C4-2B (cell line): ENCODE measurements around the gene RAB1A.

Experiments used
- CTCF ChIP-seq: fragments of 450-650 bp; conservative IDR thresholded peaks from 2 replicates; pipeline ENCODE4 v1.5.1; 2017; ENCODE audit warnings: mild to moderate bottlenecking
- ZFX ChIP-seq: fragments of 450-650 bp; IDR thresholded peaks from 2 replicates; pipeline ENCODE4 v1.6.1; 2017

DNA sequence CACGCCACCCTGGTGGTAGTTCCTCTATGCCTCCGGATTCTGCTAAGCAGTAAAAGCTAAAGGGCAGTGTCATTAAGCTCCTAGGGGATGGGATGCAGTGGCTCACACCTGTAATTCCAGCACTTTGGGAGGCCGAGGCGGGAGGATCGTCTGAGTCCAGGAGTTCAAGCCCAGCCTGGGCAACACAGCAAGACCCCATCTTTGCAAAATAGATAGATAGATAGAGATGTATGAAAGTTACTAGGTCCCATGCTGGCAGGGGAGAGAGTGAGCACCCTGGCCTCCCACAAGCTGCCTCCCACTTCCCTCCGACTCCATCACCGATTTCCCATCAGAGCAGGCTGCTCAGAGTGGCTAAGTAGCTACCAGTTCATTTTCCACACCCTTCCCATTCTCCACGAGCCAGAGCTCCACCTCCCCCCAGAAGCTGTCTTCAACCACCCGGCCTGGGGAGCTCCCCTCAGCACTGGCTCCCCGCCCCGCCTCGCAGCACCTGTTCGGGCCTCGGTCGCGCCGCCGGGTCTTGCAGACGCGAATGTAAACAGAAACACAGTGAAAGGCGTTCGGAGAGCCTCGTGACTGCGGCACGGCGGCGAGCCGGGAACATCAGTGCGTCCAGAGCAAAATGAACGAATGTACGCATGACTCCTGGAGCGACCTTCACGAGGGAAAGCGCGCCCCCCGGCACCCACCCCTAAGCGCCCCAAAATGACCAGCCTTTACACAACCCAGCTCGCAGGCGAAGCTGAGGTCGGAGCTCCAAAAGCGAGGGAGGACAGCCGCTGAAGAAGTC is 74.3 kb downstream of the RAB1A start:
- TF ChIP-seq CTCF (no peak), ZFX (no peak)
